DND-41 (cell line): ENCODE measurements around the gene FYB1.

Experiments
- ATAC-seq: fragments of 200-7000 bp; cut with Tn5 transposase; 3 replicates; pipeline ENCODE4 v1.9.1; 2021; ENCODE audit warnings: low read depth; ENCODE audit not compliant: insufficient read depth
- DNase-seq: peaks from one replicate; pipeline ENCODE4 v3.0.0-alpha.2; 2020
- H2AFZ ChIP-seq: 2 replicates; pipeline ENCODE4 v1.6.0; 2012; ENCODE audit warnings: low read depth, low read length
- H3K27ac ChIP-seq: 2 replicates; pipeline ENCODE4 v1.5.1; 2012; ENCODE audit warnings: low read length, inconsistent platforms
- H3K27me3 ChIP-seq: fragments of 200-600 bp; sonication (generic); 2 replicates; pipeline ENCODE4 v1.6.0; 2012; ENCODE audit warnings: low read length, mild to moderate bottlenecking, inconsistent platforms; ENCODE audit not compliant: insufficient read depth, poor library complexity
- H3K36me3 ChIP-seq: 2 replicates; pipeline ENCODE4 v1.5.1; 2012; ENCODE audit warnings: low read length, inconsistent platforms; ENCODE audit not compliant: insufficient read depth
- H3K4me1 ChIP-seq: 2 replicates; pipeline ENCODE4 v1.5.1; 2012; ENCODE audit warnings: mild to moderate bottlenecking, low read length; ENCODE audit not compliant: insufficient read depth
- H3K4me2 ChIP-seq: 2 replicates; pipeline ENCODE4 v1.6.0; 2012; ENCODE audit warnings: mild to moderate bottlenecking, moderate library complexity, low read length, inconsistent platforms; ENCODE audit not compliant: insufficient read depth
- H3K4me3 ChIP-seq, 2 experiments: fragments of 200-600 bp in 1 of 2; shearing (Covaris generic) in 1 of 2; 2 replicates each; pipeline ENCODE4 v1.5.1; 2012 to 2016; ENCODE audit warnings: inconsistent platforms in 2 of 2, low read length in 2 of 2, mild to moderate bottlenecking in 2 of 2, low read depth in 1 of 2, moderate library complexity in 1 of 2
- H3K79me2 ChIP-seq: 2 replicates; pipeline ENCODE4 v1.6.0; 2012; ENCODE audit warnings: low read length, inconsistent platforms; ENCODE audit not compliant: insufficient read depth
- H3K9ac ChIP-seq: 2 replicates; pipeline ENCODE4 v1.6.0; 2012; ENCODE audit warnings: low read depth, mild to moderate bottlenecking, inconsistent platforms, low read length, moderate library complexity
- H3K9me3 ChIP-seq: 2 replicates; pipeline ENCODE4 v1.5.1; 2012; ENCODE audit warnings: low read length, moderate library complexity, mild to moderate bottlenecking, inconsistent platforms; ENCODE audit not compliant: insufficient read depth, severe bottlenecking
- H4K20me1 ChIP-seq: 2 replicates; pipeline ENCODE4 v1.6.0; 2012; ENCODE audit warnings: low read length; ENCODE audit not compliant: insufficient read depth
- CTCF ChIP-seq: IDR thresholded peaks from 2 replicates; pipeline ENCODE4 v1.5.1; 2012; ENCODE audit warnings: borderline replicate concordance, low read length, moderate library complexity, mild to moderate bottlenecking; ENCODE audit not compliant: poor library complexity, severe bottlenecking; ENCODE audit errors: extremely low read depth
- EZH2 ChIP-seq: IDR thresholded peaks from 3 replicates; pipeline ENCODE4 v1.6.1; 2012; ENCODE audit warnings: borderline replicate concordance, low read depth, mild to moderate bottlenecking, moderate library complexity, low read length, inconsistent platforms; ENCODE audit not compliant: severe bottlenecking

The FYB1 gene

GRCh38 chr5:39201781-39202596 is 17.4 kb downstream of the FYB1 start:
- no peaks in the 10 kb centered on the region for H3K27me3 ChIP-seq
- DNase-seq, result no peak
- no peaks in the 10 kb centered on the region for H4K20me1 ChIP-seq
- peak overlapping the region; percentile 79 for H3K27ac ChIP-seq
- no peaks in the 10 kb centered on the region for H3K79me2 ChIP-seq
- peak overlapping the region; percentile 46 for H3K4me2 ChIP-seq
- TF ChIP-seq EZH2, result no peak
- TF ChIP-seq CTCF, result no peak
- peak overlapping the region; percentile 76 for H2AFZ ChIP-seq
- H3K36me3 ChIP-seq, result peaks cover 4% of the 10 kb centered on the region; the same call in 1 of the 2 replicates
- ATAC-seq, result no peak
- no peaks in the 10 kb centered on the region for H3K9me3 ChIP-seq
- peak overlapping the region in 1 of 2 experiments; percentile 41; a peak in 2 of 4 replicates for H3K4me3 ChIP-seq
- H3K9ac ChIP-seq, result peak overlapping the region; percentile 30
- H3K4me1 ChIP-seq, result peaks cover 50% of the 10 kb centered on the region

- Histone ChIP-seq H3K9ac (peak overlapping the region; percentile 30), H3K9me3 (no peaks in the 10 kb centered on the region), H3K27ac (peak overlapping the region; percentile 79), H2AFZ (peak overlapping the region; percentile 40), H3K4me3 (peak overlapping the region in 1 of 2 experiments; percentile 41; a peak in 2 of 4 replicates), H4K20me1 (no peaks in the 10 kb centered on the region), H3K79me2 (no peaks in the 10 kb centered on the region), H3K4me1 (peaks cover 50% of the 10 kb centered on the region), H3K36me3 (peaks cover 4% of the 10 kb centered on the region; the same call in 1 of the 2 replicates), H3K4me2 (peak overlapping the region; percentile 46), H3K27me3 (no peaks in the 10 kb centered on the region)
- DNase-seq (no peak), ATAC-seq (peak; percentile 33; the same call in 1 of the 3 replicates)
- no peak for TF ChIP-seq CTCF
- no peak for TF ChIP-seq EZH2
Observed at GRCh38 chr5:39201160-39201780, 18.1 kb downstream of the FYB1 start.

DNA sequence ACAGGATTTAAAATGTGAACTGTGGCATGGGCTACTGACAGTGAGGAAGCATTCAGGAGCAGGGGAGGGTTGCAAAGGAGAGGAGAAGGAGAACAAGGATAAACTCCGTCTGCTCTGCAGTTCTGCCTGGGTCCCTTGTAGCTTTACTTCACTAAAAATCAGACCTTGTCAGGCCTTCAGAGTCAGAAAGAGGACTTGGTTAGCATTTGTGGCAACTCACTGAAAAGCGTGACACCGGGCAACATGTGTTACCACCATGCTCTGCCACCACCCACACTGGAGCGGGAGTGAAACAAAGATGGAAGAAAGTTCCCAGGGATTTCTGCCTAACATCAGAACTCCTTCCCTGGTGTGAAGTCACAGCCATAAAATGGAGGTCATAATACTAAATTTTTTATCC is 19.3 kb downstream of the FYB1 start:
- Histone ChIP-seq H3K9ac (peak overlapping the region; percentile 30; the same call in 1 of the 2 replicates), H2AFZ (peak overlapping the region; percentile 48), H3K27me3 (no peaks in the 10 kb centered on the region), H3K4me3 (peak overlapping the region in 1 of 2 experiments; percentile 4; a peak in 1 of 4 replicates), H3K4me1 (peaks cover 57% of the 10 kb centered on the region), H4K20me1 (no peaks in the 10 kb centered on the region), H3K4me2 (peak overlapping the region; percentile 46), H3K9me3 (no peaks in the 10 kb centered on the region), H3K36me3 (peaks cover 4% of the 10 kb centered on the region; the same call in 1 of the 2 replicates), H3K27ac (peak overlapping the region; percentile 4; the same call in 1 of the 2 replicates), H3K79me2 (no peaks in the 10 kb centered on the region)
- no peak for TF ChIP-seq CTCF
- no peak for TF ChIP-seq EZH2
- DNase-seq, result peak; percentile 46
- peak; percentile 26; the same call in 1 of the 3 replicates for ATAC-seq
